SU-DHL-6 (cell line): Measurements from ENCODE around the gene ELFN2.

Experiments
- H2AFZ ChIP-seq: fragments of 200-600 bp; sonication (generic); 2 replicates; pipeline ENCODE4 v1.6.1; 2014; ENCODE audit warnings: low read depth, mild to moderate bottlenecking, moderate library complexity, mixed read lengths, antibody characterized with exemption, low read length; ENCODE audit not compliant: severe bottlenecking
- H3F3A ChIP-seq: fragments of 200-600 bp; shearing (Covaris generic); 2 replicates; pipeline ENCODE4 v1.6.0; 2016; ENCODE audit warnings: antibody characterized with exemption, mild to moderate bottlenecking; ENCODE audit not compliant: insufficient read depth
- H3K27ac ChIP-seq: fragments of 200-600 bp; sonication (generic); 2 replicates; pipeline ENCODE4 v1.5.1; 2016; ENCODE audit warnings: low read depth, mild to moderate bottlenecking, low read length, moderate library complexity, mixed read lengths
- H3K27me3 ChIP-seq: fragments of 200-600 bp; sonication (generic), shearing (Covaris generic); 2 replicates; pipeline ENCODE4 v1.6.0; 2014; ENCODE audit warnings: mild to moderate bottlenecking, low read length
- H3K36me3 ChIP-seq: fragments of 200-600 bp; sonication (generic); 2 replicates; pipeline ENCODE4 v1.6.1; 2014; ENCODE audit warnings: mild to moderate bottlenecking, low read length, mixed read lengths
- H3K4me2 ChIP-seq: fragments of 300-600, 200-600 bp; shearing (Covaris generic), sonication (generic); 2 replicates; pipeline ENCODE4 v1.6.0; 2014; ENCODE audit warnings: low read length, low read depth, mild to moderate bottlenecking; ENCODE audit not compliant: poor library complexity, severe bottlenecking
- H3K4me3 ChIP-seq: fragments of 200-600 bp; sonication (generic); 2 replicates; pipeline ENCODE4 v1.5.1; 2014; ENCODE audit warnings: antibody characterized with exemption, low read length, mild to moderate bottlenecking, mixed read lengths; ENCODE audit not compliant: insufficient read depth, poor library complexity, severe bottlenecking
- H3K79me2 ChIP-seq: fragments of 200-600 bp; sonication (generic); 2 replicates; pipeline ENCODE4 v1.6.1; 2014; ENCODE audit warnings: mild to moderate bottlenecking, low read length, moderate library complexity; ENCODE audit not compliant: insufficient read depth
- H3K9ac ChIP-seq: fragments of 200-600 bp; sonication (generic); 2 replicates; pipeline ENCODE4 v1.7.0; 2014; ENCODE audit warnings: mild to moderate bottlenecking, low read length
- H3K9me2 ChIP-seq: fragments of 200-600 bp; sonication (generic); replicated peaks from 2 replicates; pipeline ENCODE4 v1.6.1; 2014; ENCODE audit warnings: low read length; ENCODE audit not compliant: insufficient read depth
- H3K9me3 ChIP-seq: fragments of 200-600 bp; sonication (generic); 2 replicates; pipeline ENCODE4 v1.6.1; 2014; ENCODE audit warnings: low read length, mixed read lengths; ENCODE audit not compliant: insufficient read depth
- H4K20me1 ChIP-seq: fragments of 200-600 bp; sonication (generic); 2 replicates; pipeline ENCODE4 v1.6.1; 2014; ENCODE audit warnings: low read depth, mild to moderate bottlenecking, antibody characterized with exemption, low read length, moderate library complexity, mixed read lengths
- EZH2phosphoT487 ChIP-seq: fragments of 200-600 bp; sonication (generic), shearing (Covaris generic); conservative IDR thresholded peaks from 2 replicates; pipeline ENCODE4 v1.6.1; 2018; ENCODE audit warnings: mild to moderate bottlenecking, antibody characterized with exemption, low read length, moderate library complexity, mixed read lengths
- TF ChIP-seq, protein P1 (sequence below): fragments of 200-600 bp; sonication (generic); IDR thresholded peaks from one replicate; pipeline ENCODE4 v1.5.1; 2017; ENCODE audit warnings: antibody characterized with exemption, mild to moderate bottlenecking, low read length, moderate library complexity; ENCODE audit not compliant: insufficient read depth, poor library complexity, severe bottlenecking

Gene ELFN2

DNA sequence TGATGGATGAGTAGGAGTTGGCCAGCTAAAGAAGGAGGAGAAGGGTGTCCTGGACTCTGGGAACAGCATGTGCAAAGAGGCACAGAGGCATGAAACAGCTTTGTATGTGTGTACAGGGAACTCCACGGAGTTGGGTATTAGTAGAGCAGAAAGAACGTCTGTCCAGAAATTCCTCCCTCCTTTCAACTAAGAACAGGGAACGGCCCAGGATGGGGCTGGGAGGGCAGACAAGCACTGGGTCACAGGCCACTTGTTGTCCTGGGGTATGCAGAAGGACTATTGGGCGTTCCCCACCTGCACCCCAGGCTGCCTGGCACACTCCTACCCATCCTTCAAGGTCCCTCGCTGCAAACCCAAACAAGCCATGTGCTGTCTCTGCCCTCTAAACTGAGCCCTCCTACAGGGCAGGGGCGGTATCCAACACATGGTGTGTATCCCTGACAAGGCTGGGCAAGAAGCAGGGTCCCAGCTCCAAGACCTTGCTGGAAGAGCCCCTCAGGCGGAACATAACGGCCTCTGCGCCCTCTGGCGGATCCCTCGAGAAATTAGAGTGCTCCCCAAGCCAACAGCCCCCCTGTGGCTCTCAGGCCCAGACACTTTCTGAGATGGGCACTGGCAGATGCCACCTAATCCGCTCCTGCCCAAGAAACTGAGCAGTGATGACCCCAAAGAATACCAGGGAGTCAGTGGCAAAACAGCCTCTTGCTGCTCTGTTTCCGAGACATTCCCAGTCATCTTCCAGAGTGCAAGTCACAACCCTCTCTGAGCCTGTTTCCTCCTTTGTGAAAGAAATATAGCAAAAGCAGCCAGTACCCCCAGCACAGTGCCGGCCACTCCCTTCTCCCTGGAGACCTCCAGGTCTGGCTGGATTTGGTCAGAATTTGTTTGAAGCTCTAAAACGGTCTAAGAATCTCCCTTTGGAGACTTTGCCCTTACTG lies 1.6 kb upstream of the ELFN2 start:
- Histone ChIP-seq H3K4me3 (no peak overlapping the region), H3K9me3 (no peaks in the 10 kb centered on the region), H2AFZ (no peak overlapping the region), H3K9me2 (no peaks in the 10 kb centered on the region), H3K27me3 (no peaks in the 10 kb centered on the region), H3K9ac (no peak overlapping the region), H3K27ac (no peak overlapping the region), H3K4me2 (no peak overlapping the region), H3F3A (no peaks in the 10 kb centered on the region), H3K36me3 (no peaks in the 10 kb centered on the region), H3K79me2 (no peaks in the 10 kb centered on the region), H4K20me1 (no peaks in the 10 kb centered on the region)
- TF ChIP-seq, protein P1, sequence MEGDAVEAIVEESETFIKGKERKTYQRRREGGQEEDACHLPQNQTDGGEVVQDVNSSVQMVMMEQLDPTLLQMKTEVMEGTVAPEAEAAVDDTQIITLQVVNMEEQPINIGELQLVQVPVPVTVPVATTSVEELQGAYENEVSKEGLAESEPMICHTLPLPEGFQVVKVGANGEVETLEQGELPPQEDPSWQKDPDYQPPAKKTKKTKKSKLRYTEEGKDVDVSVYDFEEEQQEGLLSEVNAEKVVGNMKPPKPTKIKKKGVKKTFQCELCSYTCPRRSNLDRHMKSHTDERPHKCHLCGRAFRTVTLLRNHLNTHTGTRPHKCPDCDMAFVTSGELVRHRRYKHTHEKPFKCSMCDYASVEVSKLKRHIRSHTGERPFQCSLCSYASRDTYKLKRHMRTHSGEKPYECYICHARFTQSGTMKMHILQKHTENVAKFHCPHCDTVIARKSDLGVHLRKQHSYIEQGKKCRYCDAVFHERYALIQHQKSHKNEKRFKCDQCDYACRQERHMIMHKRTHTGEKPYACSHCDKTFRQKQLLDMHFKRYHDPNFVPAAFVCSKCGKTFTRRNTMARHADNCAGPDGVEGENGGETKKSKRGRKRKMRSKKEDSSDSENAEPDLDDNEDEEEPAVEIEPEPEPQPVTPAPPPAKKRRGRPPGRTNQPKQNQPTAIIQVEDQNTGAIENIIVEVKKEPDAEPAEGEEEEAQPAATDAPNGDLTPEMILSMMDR: peak; percentile 74
- TF ChIP-seq EZH2phosphoT487: no peak

DNA sequence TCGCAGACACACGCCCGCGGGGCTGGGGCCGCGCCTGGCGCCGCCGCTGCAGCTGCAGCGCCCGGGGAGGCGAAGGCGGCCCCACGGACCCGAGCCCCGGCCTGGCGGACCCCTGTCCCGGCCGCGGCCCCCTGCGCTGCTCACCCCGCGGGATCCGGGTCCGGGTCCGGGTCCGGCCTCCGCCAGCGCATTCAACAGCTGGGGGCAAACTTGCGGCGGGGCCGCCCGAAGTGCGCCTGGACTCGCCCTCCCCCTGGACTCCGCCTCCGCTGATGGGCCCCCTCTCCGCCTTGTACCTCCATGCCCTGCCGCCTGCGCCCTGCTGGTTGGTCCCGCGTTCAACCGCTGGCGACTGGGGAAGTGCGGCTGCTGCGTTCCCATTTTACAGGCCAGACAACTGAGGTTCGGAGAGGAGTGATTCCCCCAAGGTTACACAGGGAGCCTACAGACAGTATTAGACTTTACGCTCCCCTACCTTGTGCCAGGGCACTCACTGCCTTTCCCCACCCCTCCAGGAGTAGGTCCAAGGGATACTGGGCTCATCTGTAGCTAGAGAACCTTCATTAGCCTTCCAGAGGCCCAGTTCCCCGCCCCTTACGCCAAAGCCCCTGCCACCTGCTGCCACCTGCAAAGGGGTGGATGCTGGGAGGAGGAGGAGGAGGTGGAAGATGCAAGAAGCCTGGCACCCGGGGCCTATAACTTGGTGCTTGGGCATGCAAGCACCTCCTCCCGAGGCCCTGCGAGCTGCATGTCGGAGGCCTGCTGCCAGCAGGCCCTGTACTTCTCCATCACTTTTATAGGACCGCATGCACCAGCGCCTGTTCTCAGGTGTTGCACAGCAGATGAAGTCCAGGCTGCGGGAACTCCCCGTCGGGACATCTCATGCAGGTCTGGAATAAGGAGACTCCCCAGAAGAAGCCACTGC lies 694 bp upstream of the ELFN2 start:
- Histone ChIP-seq H3F3A (no peaks in the 10 kb centered on the region), H3K9me3 (no peaks in the 10 kb centered on the region), H3K27me3 (no peaks in the 10 kb centered on the region), H3K27ac (no peak overlapping the region), H4K20me1 (no peaks in the 10 kb centered on the region), H3K9ac (no peak overlapping the region), H3K4me3 (no peak overlapping the region), H3K9me2 (no peaks in the 10 kb centered on the region), H3K4me2 (no peak overlapping the region), H3K79me2 (no peaks in the 10 kb centered on the region), H2AFZ (no peak overlapping the region), H3K36me3 (no peaks in the 10 kb centered on the region)
- TF ChIP-seq, protein P1: no peak
- TF ChIP-seq EZH2phosphoT487: no peak

DNA sequence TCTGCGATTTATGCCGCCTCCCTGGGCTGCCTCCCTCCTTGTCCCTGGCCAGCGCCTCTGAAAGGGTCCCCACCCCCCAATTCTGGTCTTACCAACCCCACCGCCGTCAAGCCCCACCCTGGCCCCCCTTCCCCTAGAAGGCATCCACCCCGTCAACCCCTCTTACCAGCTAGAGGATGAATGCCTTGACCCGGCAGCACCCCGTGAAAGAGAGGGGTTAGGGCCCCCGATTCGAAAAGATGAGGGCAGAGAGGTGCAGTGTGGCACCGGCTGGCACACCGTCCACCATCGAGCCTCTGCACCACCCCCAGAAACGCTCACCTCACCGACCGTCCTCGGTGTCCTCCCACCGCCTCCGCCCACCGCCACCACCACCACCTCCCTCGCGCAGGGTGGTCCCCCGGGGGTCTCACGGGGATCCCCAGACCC lies 559 bp downstream of the ELFN2 start:
- H3K4me2 ChIP-seq: no peak overlapping the region
- H3K79me2 ChIP-seq: no peaks in the 10 kb centered on the region
- H3K4me3 ChIP-seq: no peak overlapping the region
- H3K9me3 ChIP-seq: no peaks in the 10 kb centered on the region
- H3K9ac ChIP-seq: no peak overlapping the region
- H3K9me2 ChIP-seq: no peaks in the 10 kb centered on the region
- no peaks in the 10 kb centered on the region for H3F3A ChIP-seq
- no peaks in the 10 kb centered on the region for H4K20me1 ChIP-seq
- no peak overlapping the region for H3K27ac ChIP-seq
- H3K27me3 ChIP-seq: no peaks in the 10 kb centered on the region
- no peaks in the 10 kb centered on the region for H3K36me3 ChIP-seq
- no peak for TF ChIP-seq EZH2phosphoT487
- TF ChIP-seq, protein P1: no peak
- H2AFZ ChIP-seq: no peak overlapping the region
